Gastroesophageal sphincter (tissue), 3 donors: Measurements from ENCODE around the gene CTNND2.

ENCODE experiments used
- CTCF ChIP-seq, 4 experiments: fragments of 200-600 bp in 2 of 4; fragments of 450-650 bp in 2 of 4; sonication (generic) in 1 of 4; IDR thresholded peaks; one replicate each; pipeline ENCODE4 v1.5.1; 2017 to 2019; ENCODE audit warnings: antibody characterized with exemption in 4 of 4, mild to moderate bottlenecking in 2 of 4, moderate library complexity in 2 of 4
- EP300 ChIP-seq: sonication (generic); formaldehyde crosslinking; IDR thresholded peaks from one replicate; pipeline ENCODE4 v1.6.1; 2017; ENCODE audit warnings: antibody characterized with exemption, mild to moderate bottlenecking
- POLR2A ChIP-seq, 2 donors: fragments of 450-650 bp; IDR thresholded peaks; one replicate each; pipeline ENCODE4 v1.6.1; 2017; ENCODE audit warnings: antibody characterized with exemption in 2 of 2, mild to moderate bottlenecking in 2 of 2, moderate library complexity in 1 of 2
- POLR2AphosphoS5 ChIP-seq: sonication (generic); formaldehyde crosslinking; IDR thresholded peaks from one replicate; pipeline ENCODE4 v1.6.1; 2017; ENCODE audit warnings: antibody characterized with exemption

GRCh38 chr5:11252075-11252474, 652.2 kb downstream of the CTNND2 start:
- TF ChIP-seq CTCF (IDR thresholded peaks at IDR 0.05), result no peak
- no peak for TF ChIP-seq POLR2A (IDR thresholded peaks at IDR 0.05)
- no peak for TF ChIP-seq EP300
- no peak for TF ChIP-seq POLR2AphosphoS5
